HG03108 (cell line): ENCODE measurements around the gene SPTLC3.

ENCODE experiments used
- ATAC-seq: cut with Tn5 transposase; IDR thresholded peaks from one replicate; pipeline ENCODE4 v1.9.1; 2021; ENCODE audit warnings: moderate library complexity; ENCODE audit not compliant: unreplicated experiment

SPTLC3 gene

GRCh38 chr20:13089950-13090469, 81.2 kb downstream of the SPTLC3 start:
- no peak for ATAC-seq

GRCh38 chr20:13092111-13092510, 83.3 kb downstream of the SPTLC3 start:
- ATAC-seq = no peak

- ATAC-seq = no peak
These were observed 86.2 kb downstream of the SPTLC3 start for GRCh38 chr20:13094976-13095375.

- no peak for ATAC-seq
These were observed 90.1 kb downstream of the SPTLC3 start for GRCh38 chr20:13098720-13099355.

GRCh38 chr20:13099676-13100075, 90.9 kb downstream of the SPTLC3 start:
- no peak for ATAC-seq

- ATAC-seq = no peak
These were observed 92.5 kb downstream of the SPTLC3 start for GRCh38 chr20:13101276-13101675.

- no peak for ATAC-seq
These were observed 92.9 kb downstream of the SPTLC3 start for GRCh38 chr20:13101706-13102105.

GRCh38 chr20:13102237-13102636, 93.5 kb downstream of the SPTLC3 start:
- ATAC-seq = no peak

- ATAC-seq = no peak
These were observed 93.9 kb downstream of the SPTLC3 start for GRCh38 chr20:13102694-13103093.

- no peak for ATAC-seq
These were observed 96.3 kb downstream of the SPTLC3 start for GRCh38 chr20:13105039-13105438.

- ATAC-seq = no peak
These were observed 97.2 kb downstream of the SPTLC3 start for GRCh38 chr20:13105864-13106457.

- ATAC-seq = no peak
These were observed 100.9 kb downstream of the SPTLC3 start for GRCh38 chr20:13109658-13110057.

- no peak for ATAC-seq
These were observed 102.0 kb downstream of the SPTLC3 start for GRCh38 chr20:13110796-13111195.

GRCh38 chr20:13111249-13111911, 102.6 kb downstream of the SPTLC3 start:
- ATAC-seq = no peak

GRCh38 chr20:13113731-13114130, 105.0 kb downstream of the SPTLC3 start:
- no peak for ATAC-seq

- no peak for ATAC-seq
These were observed 108.4 kb downstream of the SPTLC3 start for GRCh38 chr20:13117200-13117599.

- no peak for ATAC-seq
These were observed 109.9 kb downstream of the SPTLC3 start for GRCh38 chr20:13118676-13119075.

GRCh38 chr20:13119583-13119982, 110.8 kb downstream of the SPTLC3 start:
- ATAC-seq = peak; percentile 59

GRCh38 chr20:13120471-13120870, 111.7 kb downstream of the SPTLC3 start:
- ATAC-seq = no peak

GRCh38 chr20:13121840-13122515, 113.2 kb downstream of the SPTLC3 start:
- no peak for ATAC-seq

GRCh38 chr20:13125486-13125885, 116.7 kb downstream of the SPTLC3 start:
- ATAC-seq = no peak

GRCh38 chr20:13128173-13128572, 119.4 kb downstream of the SPTLC3 start:
- ATAC-seq = no peak
